GM12872 (cell line): ENCODE results near the gene KCND3.

Experiments
- TF ChIP-seq, protein P1 (sequence below): IDR thresholded peaks from 3 replicates; pipeline ENCODE4 v1.5.1; 2011; ENCODE audit warnings: low read depth, mild to moderate bottlenecking, low read length, moderate library complexity; ENCODE audit not compliant: insufficient read depth

Gene KCND3

DNA sequence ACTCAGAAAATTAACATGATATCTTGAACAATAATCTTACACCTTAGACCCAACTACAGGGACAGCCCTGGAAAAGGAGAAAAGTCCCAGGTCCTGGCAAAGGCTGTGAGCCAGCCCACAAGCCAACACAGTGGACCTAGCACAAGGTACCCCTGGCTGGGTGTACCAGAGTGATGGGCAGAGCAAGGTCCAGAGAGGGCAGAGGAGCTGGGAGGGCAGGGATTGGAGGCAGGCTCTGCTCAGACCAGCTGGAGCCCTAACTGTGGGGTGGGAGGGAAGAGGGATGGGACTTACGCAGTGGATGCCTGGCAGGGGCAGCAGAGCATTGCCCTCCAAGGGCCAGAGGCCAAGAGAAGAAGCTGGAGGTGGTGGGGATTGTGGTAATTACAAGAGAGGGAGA is 101.6 kb downstream of the KCND3 start:
- TF ChIP-seq, protein P1, sequence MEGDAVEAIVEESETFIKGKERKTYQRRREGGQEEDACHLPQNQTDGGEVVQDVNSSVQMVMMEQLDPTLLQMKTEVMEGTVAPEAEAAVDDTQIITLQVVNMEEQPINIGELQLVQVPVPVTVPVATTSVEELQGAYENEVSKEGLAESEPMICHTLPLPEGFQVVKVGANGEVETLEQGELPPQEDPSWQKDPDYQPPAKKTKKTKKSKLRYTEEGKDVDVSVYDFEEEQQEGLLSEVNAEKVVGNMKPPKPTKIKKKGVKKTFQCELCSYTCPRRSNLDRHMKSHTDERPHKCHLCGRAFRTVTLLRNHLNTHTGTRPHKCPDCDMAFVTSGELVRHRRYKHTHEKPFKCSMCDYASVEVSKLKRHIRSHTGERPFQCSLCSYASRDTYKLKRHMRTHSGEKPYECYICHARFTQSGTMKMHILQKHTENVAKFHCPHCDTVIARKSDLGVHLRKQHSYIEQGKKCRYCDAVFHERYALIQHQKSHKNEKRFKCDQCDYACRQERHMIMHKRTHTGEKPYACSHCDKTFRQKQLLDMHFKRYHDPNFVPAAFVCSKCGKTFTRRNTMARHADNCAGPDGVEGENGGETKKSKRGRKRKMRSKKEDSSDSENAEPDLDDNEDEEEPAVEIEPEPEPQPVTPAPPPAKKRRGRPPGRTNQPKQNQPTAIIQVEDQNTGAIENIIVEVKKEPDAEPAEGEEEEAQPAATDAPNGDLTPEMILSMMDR, result no peak

DNA sequence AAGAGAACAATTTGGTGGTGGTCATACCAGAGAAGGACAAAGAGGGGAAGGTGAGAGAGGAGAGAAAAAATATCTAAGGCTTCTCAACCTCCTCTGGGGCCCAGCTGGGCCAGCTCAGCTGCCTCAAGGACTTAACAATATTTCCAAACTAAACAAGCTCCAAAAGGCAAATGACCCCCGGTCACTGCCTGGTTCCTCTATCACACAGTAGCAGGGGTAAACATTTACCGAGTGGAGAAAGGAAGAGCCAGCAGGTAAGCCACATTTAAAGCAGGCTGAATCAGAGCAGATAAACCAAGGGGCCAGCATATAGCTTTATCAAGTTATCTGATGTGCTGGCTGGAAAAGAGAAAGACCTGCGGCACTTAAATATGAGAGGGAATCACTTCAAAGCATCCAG is 102.1 kb downstream of the KCND3 start:
- TF ChIP-seq, protein P1, result no peak

DNA sequence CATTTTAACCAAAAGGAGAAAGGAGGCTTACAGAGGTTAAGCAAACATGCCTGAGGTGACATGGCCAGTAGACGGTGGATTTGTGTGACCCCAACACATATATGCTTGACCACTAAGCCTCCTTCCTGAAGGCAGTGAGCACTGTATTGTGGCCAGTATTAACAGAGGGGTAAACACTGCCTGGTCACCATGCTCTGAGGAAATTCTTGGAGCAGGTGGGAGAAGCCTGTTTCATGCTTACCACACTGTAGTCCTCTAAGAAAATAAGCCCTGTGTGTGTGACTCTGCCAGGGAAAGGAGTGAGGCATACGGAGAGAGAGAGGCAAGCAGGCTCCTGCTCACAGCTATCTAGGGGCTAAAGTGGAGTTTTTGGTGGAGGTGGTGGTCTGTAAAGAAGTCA is 102.7 kb downstream of the KCND3 start:
- TF ChIP-seq, protein P1, result no peak

DNA sequence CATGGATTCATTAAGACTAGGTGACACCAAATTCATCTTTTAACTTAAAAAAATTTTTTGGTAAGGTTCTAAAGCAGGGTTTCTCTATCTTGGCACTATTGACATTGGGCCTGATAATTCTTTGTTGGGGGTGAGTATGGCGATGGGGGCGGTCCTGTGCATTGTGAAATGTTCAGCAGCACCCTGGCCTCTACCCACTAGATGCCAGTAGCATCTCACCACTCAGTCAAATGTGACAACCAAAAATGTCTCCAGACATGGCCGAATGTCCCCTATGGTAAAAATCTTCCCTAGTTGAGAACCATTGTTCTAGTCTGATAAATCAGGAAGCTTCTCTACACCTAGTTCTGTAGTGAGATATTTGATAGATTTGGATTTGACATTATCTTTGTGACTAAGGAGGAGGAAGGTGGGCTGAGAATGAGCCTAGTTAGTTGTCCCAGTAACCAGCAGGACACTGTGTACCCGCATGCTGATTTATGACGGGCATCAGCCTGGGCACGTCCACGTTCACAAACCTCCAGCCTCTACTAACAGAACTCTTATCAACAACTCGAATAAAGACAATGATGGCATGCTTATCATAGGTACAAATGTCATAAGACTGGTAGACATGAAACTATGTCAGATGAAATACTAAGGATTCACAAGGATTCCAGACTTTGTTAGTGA is 104.6 kb downstream of the KCND3 start:
- TF ChIP-seq, protein P1, result no peak

DNA sequence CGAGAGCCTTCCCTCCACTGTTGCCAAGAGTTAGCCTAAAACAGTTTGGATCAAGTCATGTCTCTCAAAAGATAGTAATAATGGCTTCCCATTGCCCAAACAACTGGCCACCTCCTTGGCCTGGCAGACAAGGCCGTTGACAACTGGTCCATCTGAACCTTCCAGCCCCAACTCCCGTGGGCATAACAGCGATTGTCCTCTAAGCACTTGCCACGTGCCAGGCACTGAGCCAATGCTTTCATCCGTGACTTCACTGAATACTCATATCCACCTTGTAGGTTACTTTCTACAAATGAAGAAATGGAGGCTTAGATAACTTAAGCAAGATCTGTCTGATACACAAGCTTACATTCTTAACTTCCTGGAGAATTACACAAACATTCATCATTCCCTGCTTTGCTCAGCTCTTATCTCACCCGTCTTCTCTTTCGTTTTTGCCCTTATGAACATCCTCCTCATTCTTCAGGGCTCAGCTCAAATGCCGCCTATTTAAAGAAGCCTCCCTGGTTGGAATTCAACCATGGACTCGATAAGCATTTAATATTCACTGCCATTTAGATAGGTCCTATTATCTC is 106.4 kb downstream of the KCND3 start:
- TF ChIP-seq, protein P1, result no peak

DNA sequence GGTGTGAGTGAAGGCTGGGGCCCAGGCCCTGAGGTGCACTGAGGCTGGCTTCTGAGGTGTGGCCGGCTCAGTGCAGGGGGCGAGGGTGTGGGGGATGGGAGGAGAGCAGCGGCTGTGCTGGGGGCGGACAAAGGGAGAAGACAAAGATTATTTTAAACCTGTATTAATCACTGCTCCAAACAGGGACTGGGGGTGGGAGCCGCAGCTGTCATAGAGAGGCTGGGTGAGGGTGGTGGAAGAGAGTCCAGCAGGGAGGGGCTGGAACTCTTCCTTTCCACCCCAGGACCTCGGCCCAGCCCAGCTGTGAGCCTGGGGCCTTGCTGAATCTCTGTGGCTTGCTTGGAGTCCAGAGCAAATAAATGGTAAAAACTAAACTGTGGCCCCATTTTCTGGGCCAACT is 106.9 kb downstream of the KCND3 start:
- TF ChIP-seq, protein P1, result no peak

DNA sequence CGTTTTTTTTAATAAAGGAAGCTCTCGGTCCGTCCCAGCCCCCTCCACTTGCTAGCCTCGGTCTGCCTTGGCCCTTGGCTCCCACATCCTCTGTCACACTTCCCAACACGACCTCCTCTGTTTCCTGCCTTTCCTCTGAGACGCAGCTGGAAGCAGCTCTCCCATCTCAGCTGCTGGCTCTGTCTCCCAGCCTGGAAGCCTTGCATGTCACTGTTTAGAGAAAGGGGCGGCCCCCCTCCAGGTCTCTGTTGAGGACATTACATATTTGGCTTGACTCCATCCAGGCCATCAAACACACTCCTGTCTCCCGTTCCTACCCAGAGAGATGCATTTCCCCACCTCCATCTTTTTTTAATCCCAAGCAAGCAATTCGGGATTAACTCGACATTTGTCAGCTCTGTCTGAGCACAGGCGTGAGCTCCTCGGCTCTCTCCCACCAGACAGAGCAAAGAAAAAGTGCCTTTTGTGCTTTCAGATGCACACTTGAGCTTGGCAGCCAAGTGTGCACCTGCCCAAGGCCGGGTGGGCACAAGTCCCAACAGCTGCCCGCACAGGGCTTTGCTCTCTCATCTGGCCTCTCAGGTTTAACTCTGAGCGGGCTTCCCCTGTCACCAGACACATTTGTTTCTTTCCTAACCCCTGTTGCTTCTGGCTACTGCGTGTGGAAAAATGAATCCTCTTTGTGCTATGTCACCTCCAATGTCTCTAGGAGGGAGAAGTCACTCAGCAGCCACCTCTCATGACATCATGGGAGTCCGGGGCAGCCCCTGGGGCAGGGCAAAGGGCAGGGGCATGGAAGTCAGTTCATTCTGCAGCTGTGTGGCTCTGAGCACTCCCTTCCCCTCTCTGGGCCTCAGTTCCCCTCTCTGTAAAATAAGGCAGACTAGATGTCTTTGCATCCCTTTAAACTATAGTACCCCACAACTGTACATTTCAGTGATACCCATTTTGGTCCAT is 108.3 kb downstream of the KCND3 start:
- TF ChIP-seq, protein P1, result no peak
